Fibroblast of the aortic adventitia (primary cell): Measurements from ENCODE around the gene DEPDC7. TPM values are rescaled to one million over a fixed set of nuclear protein-coding genes. Genes with fewer than 3 reads are reported as not detected.

Experiments
- DNase-seq: peaks from one replicate; pipeline ENCODE4 v3.0.0-alpha.2; 2010; ENCODE audit warnings: low read depth
- H3K4me3 ChIP-seq: 2 replicates; pipeline ENCODE4 v1.5.1; 2011; ENCODE audit warnings: low read depth, mild to moderate bottlenecking, control low read depth, low read length, moderate library complexity
- total RNA-seq: library from RNA; depleted of rRNA; stranded (reverse); fragments of >200 nt; gene quantifications from 2 replicates; pipeline ENCODE4 v1.2.3, GENCODE V29; 2012; ENCODE audit warnings: low replicate concordance
- TF ChIP-seq, protein P1 (sequence below): IDR thresholded peaks from 2 replicates; pipeline ENCODE4 v1.5.1; 2011; ENCODE audit warnings: mild to moderate bottlenecking, low read length, control low read depth, inconsistent platforms; ENCODE audit not compliant: insufficient read depth

Gene DEPDC7
- total RNA-seq, 1 donor: 9.9 TPM

DNA sequence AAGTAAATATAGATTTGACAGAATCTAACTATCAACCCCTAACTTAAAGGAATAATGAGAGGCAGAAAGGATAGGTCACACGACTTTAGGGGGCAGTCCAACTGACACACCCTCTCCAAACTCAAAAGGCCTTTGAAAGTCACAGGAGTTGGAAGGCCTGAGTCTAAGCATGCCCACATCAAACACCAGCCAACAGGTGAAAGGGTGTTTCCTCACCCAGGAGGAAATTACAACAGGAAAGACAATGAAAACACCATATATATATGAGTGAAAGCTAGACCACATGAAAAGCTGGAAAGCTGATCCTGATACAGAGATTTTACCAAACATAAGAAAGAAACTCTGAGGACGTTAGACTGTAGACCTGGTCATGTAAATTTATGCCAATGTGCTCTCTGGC is 10.5 kb upstream of the DEPDC7 start:
- TF ChIP-seq, protein P1, sequence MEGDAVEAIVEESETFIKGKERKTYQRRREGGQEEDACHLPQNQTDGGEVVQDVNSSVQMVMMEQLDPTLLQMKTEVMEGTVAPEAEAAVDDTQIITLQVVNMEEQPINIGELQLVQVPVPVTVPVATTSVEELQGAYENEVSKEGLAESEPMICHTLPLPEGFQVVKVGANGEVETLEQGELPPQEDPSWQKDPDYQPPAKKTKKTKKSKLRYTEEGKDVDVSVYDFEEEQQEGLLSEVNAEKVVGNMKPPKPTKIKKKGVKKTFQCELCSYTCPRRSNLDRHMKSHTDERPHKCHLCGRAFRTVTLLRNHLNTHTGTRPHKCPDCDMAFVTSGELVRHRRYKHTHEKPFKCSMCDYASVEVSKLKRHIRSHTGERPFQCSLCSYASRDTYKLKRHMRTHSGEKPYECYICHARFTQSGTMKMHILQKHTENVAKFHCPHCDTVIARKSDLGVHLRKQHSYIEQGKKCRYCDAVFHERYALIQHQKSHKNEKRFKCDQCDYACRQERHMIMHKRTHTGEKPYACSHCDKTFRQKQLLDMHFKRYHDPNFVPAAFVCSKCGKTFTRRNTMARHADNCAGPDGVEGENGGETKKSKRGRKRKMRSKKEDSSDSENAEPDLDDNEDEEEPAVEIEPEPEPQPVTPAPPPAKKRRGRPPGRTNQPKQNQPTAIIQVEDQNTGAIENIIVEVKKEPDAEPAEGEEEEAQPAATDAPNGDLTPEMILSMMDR: no peak

DNA sequence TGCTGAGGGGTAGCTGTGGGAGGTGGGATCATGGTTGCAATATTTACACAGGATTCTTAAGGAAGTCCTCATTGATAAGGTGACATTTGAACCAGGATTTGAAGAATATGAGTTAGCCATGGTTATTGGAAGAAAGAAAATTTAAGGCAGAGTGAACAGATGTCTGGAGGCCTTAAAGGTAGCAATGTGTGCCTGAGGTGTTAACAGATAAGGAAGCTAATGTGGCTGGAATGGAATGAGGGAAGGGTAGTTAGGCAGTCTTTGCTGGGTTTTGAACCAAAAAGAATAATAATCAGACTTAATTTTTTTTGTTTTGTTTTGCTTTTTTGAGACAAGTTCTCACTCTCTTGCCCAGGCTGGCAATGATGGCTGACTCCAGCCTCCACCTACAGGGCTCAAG is 9.7 kb upstream of the DEPDC7 start:
- H3K4me3 ChIP-seq: no peak overlapping the region
- DNase-seq: no peak
- TF ChIP-seq, protein P1: no peak

More for the DNA sequence above, 10.5 kb upstream of the DEPDC7 start:
- no peak for DNase-seq
- H3K4me3 ChIP-seq: no peak overlapping the region

DNA sequence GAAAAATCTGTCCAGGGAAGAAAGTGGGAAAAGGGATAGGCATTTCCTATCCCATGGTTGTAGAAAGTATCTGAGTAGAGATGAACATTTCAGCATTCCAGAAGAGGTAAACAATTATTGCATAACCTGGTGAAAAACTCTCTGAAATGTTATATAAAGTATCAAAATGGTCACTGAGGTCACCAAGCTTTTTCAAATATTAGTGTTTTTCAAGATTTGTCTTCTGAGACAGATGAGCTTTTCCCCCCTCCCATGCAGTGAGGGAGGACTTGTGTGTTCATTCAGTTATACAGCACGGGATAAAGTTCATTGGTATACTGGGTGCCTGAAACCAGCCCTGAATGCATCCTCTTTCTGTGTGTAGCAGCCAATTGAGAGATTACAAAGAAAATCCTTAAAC is 1.9 kb upstream of the DEPDC7 start:
- H3K4me3 ChIP-seq: no peak overlapping the region
- TF ChIP-seq, protein P1: no peak
- DNase-seq: no peak

DNA sequence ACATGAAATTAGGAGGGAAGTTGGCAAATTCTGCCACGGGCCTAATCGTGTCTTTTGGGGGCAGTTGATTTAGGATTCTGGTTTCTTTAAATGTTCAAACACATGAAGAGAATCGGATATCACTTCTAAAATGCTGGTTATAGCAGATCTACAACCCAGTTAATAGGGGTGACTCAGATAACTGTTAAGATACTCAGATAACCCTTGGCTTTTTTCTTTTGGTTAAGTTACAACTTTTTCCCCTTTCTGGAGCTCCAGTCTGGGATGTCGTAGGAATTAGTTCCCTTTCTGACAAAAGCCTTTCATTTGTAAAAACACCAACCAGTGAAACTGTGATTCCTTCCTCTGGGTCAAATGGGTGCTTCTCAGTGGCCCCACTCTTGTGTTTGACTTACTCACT is 976 bp downstream of the DEPDC7 start:
- peak overlapping the region; percentile 79 for H3K4me3 ChIP-seq
- TF ChIP-seq, protein P1: no peak
- DNase-seq: no peak

DNA sequence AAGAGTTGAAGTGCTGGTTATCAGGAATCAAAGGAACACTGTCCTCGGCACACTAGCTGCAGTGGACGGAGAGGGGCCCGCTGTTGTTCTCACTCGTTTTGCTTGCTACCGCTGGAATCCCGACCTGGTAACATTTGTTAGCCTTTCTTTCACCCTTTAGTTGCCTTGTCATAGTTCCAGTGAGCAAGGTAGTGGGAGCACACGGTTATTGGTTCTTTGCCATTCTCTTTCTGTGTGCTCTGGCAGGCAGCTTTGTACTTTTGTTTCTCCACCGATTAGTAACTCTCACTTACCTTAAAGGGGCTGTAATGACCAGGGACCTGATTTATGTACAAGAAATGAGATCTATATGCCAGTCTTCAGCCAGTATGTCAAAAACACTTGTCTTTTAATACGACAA is 1.8 kb downstream of the DEPDC7 start:
- no peak overlapping the region for H3K4me3 ChIP-seq
- DNase-seq: no peak
- TF ChIP-seq, protein P1: no peak

DNA sequence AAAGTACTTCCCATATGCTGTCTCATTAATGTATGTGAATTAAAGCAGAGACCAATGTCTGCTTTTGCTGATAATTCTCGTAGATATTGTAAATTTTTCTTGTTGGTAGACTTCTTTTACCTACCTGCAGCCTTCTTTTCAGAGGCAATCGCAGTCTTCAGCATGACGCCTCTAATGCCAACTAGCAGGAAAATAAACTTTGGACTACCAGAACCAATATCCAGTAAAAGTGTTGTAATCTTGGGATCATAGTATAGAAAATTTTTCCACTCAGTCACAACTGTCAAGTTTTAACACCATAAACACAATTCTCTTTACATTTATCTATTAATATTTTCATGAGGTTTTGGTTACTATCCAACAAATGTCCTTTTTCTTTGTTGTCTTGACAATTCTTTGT is 2.3 kb downstream of the DEPDC7 start:
- no peak overlapping the region for H3K4me3 ChIP-seq
- no peak for DNase-seq
- TF ChIP-seq, protein P1: no peak

DNA sequence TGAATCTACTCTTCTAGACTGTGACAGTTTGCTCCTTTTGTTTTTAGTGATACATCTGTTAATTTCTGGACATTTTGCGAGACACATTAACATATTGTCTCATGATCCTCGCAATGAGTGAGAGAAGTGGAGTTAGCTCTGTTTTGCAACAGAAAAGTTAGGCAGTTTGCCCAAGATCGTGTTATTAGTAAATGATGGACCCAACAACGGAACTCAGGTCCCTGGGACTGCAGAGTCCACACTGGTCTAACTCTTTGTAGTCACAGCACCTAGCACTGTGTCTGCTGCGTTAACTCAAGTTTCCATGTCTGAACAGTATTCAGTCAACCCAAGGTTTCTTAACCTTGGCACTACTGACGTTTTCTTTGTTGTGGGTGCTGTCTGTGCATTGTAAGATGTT is 3.2 kb downstream of the DEPDC7 start:
- DNase-seq: no peak
- H3K4me3 ChIP-seq: no peak overlapping the region
- TF ChIP-seq, protein P1: no peak
